ENCODE measurements around the gene RAB11FIP4. TPM values are rescaled to one million over a fixed set of nuclear protein-coding genes. Genes with fewer than 3 reads are reported as not detected.

Gene RAB11FIP4
- total RNA-seq, 1 donor from 2014 or later, result 103 TPM

GRCh38 chr17:31583772-31584356 lies 192.4 kb downstream of the RAB11FIP4 start:
- Mint-ChIP-seq H3K27me3 (ENCODE audit: unreplicated experiment) (peaks cover 1% of the 10 kb centered on the region), H3K4me1 (ENCODE audit: low read depth, unreplicated experiment) (no peaks in the 10 kb centered on the region), H3K9me3 (ENCODE audit: unreplicated experiment) (no peaks in the 10 kb centered on the region), H3K4me3 (ENCODE audit: unreplicated experiment) (no peak overlapping the region), H3K27ac (ENCODE audit: unreplicated experiment) (no peak overlapping the region), H3K36me3 (ENCODE audit: unreplicated experiment) (no peaks in the 10 kb centered on the region)
- no peak for TF ChIP-seq CTCF (IDR thresholded peaks at IDR 0.05; ENCODE audit: partially characterized antibody, unreplicated experiment)
- DNase-seq, result no peak

- Mint-ChIP-seq H3K4me1 (ENCODE audit: low read depth, unreplicated experiment) (no peaks in the 10 kb centered on the region), H3K9me3 (ENCODE audit: unreplicated experiment) (no peaks in the 10 kb centered on the region), H3K27me3 (ENCODE audit: unreplicated experiment) (peaks cover 1% of the 10 kb centered on the region), H3K36me3 (ENCODE audit: unreplicated experiment) (no peaks in the 10 kb centered on the region), H3K4me3 (ENCODE audit: unreplicated experiment) (no peak overlapping the region), H3K27ac (ENCODE audit: unreplicated experiment) (no peak overlapping the region)
- TF ChIP-seq CTCF (IDR thresholded peaks at IDR 0.05; ENCODE audit: partially characterized antibody, unreplicated experiment), result no peak
- no peak for DNase-seq
Measured at GRCh38 chr17:31584438-31585279, 193.2 kb downstream of the RAB11FIP4 start.

DNA sequence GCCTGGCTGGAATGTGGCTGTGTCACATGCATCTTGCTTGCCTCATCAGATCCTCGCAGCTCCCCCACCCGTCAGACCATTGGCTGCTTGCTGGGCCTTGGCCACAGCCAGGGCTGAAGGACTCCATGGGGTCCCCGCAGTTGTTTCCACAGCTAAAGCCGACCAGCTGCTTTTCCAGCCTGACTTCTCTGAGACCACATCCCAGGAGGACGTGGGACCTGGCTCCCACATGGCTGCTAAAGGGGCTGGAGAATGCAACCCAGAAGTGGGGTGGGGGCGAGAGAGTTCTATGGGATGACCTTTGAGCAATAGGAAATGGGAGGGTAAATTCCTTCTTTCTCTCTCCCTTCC lies 193.8 kb downstream of the RAB11FIP4 start:
- Mint-ChIP-seq H3K9me3 (ENCODE audit: unreplicated experiment) (no peaks in the 10 kb centered on the region), H3K27ac (ENCODE audit: unreplicated experiment) (no peak overlapping the region), H3K27me3 (ENCODE audit: unreplicated experiment) (peaks cover 1% of the 10 kb centered on the region), H3K4me3 (ENCODE audit: unreplicated experiment) (no peak overlapping the region), H3K36me3 (ENCODE audit: unreplicated experiment) (no peaks in the 10 kb centered on the region), H3K4me1 (ENCODE audit: low read depth, unreplicated experiment) (no peaks in the 10 kb centered on the region)
- DNase-seq, result no peak
- TF ChIP-seq CTCF (IDR thresholded peaks at IDR 0.05; ENCODE audit: partially characterized antibody, unreplicated experiment), result no peak

DNA sequence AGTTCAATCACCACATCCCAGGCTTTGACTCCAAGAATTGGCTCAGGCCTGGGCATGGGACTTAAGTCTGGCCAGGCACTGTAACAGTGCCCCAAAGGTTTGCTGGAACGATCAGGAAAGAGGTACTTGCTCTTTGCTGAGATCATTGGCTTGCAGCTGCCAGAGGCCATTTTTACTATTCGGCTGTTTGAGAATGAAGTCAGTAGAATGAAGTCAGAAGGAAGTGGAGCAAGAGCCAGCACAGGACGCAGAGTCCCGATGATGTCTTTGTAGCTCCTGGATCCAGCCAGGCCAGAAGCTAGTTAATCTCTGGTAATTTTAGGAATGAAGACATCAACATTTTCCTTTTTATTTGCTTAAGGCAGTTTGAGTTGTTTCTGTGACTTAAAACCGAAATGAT lies 195.5 kb downstream of the RAB11FIP4 start:
- Mint-ChIP-seq H3K9me3 (ENCODE audit: unreplicated experiment) (no peaks in the 10 kb centered on the region), H3K27ac (ENCODE audit: unreplicated experiment) (no peak overlapping the region), H3K4me1 (ENCODE audit: low read depth, unreplicated experiment) (no peaks in the 10 kb centered on the region), H3K36me3 (ENCODE audit: unreplicated experiment) (no peaks in the 10 kb centered on the region), H3K27me3 (ENCODE audit: unreplicated experiment) (peaks cover 1% of the 10 kb centered on the region), H3K4me3 (ENCODE audit: unreplicated experiment) (no peak overlapping the region)
- no peak for TF ChIP-seq CTCF (IDR thresholded peaks at IDR 0.05; ENCODE audit: partially characterized antibody, unreplicated experiment)
- no peak for DNase-seq

- Mint-ChIP-seq H3K9me3 (ENCODE audit: unreplicated experiment) (no peaks in the 10 kb centered on the region), H3K27ac (ENCODE audit: unreplicated experiment) (no peak overlapping the region), H3K36me3 (ENCODE audit: unreplicated experiment) (no peaks in the 10 kb centered on the region), H3K27me3 (ENCODE audit: unreplicated experiment) (peaks cover 1% of the 10 kb centered on the region), H3K4me1 (ENCODE audit: low read depth, unreplicated experiment) (no peaks in the 10 kb centered on the region), H3K4me3 (ENCODE audit: unreplicated experiment) (no peak overlapping the region)
- DNase-seq, result no peak
- TF ChIP-seq CTCF (IDR thresholded peaks at IDR 0.05; ENCODE audit: partially characterized antibody, unreplicated experiment), result no peak
Measured at GRCh38 chr17:31587462-31587861, 196.0 kb downstream of the RAB11FIP4 start.

Data from glutamatergic neuron (in vitro differentiated cells).